ENCODE measurements around the gene MAP2.

DNA sequence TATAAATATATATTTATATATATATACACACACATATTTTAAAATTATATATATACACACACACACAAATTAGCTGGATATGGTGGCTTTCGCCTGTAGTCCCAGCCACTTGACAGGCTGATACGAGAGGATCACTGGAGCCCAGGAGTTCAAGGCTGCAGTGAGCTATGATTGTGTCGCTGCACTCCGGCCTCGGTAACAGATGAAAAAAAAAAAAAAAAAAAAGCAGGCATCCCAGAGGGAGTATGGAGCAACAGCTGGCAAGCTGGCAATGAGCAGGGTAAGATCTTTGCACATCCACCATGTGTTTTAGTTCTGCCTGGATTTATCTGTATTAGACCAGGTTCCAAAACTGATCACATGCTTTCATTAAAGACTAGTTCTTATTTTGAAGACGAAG lies 170.1 kb downstream of the MAP2 start:
- no peak for TF ChIP-seq POLR2AphosphoS5 (IDR thresholded peaks at IDR 0.05)
- TF ChIP-seq, protein P1, sequence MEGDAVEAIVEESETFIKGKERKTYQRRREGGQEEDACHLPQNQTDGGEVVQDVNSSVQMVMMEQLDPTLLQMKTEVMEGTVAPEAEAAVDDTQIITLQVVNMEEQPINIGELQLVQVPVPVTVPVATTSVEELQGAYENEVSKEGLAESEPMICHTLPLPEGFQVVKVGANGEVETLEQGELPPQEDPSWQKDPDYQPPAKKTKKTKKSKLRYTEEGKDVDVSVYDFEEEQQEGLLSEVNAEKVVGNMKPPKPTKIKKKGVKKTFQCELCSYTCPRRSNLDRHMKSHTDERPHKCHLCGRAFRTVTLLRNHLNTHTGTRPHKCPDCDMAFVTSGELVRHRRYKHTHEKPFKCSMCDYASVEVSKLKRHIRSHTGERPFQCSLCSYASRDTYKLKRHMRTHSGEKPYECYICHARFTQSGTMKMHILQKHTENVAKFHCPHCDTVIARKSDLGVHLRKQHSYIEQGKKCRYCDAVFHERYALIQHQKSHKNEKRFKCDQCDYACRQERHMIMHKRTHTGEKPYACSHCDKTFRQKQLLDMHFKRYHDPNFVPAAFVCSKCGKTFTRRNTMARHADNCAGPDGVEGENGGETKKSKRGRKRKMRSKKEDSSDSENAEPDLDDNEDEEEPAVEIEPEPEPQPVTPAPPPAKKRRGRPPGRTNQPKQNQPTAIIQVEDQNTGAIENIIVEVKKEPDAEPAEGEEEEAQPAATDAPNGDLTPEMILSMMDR (IDR thresholded peaks at IDR 0.05), result no peak
